Mammary epithelial cell (primary cell): ENCODE results near the gene RASA2.

Experiments used
- CTCF ChIP-seq, 2 donors: IDR thresholded peaks in 1 of 2; conservative IDR thresholded peaks in 1 of 2; 2 replicates each; pipeline ENCODE4 v1.5.1; 2011 to 2012; ENCODE audit warnings: inconsistent platforms in 2 of 2, low read length in 2 of 2, mild to moderate bottlenecking in 2 of 2, control low read depth in 1 of 2, low read depth in 1 of 2; ENCODE audit not compliant: insufficient read depth in 1 of 2; ENCODE audit errors: extremely low read depth in 1 of 2
- EZH2 ChIP-seq: IDR thresholded peaks from 2 replicates; pipeline ENCODE4 v1.6.1; 2012; ENCODE audit warnings: low read length, inconsistent platforms, borderline replicate concordance

GRCh38 chr3:141556034-141556433 lies 69.2 kb downstream of the RASA2 start:
- no peak for TF ChIP-seq EZH2
- TF ChIP-seq CTCF (conservative IDR thresholded peaks at IDR 0.05 in 1 of 2, IDR thresholded peaks at IDR 0.05 in 1 of 2; ENCODE audit: extremely low read depth in 1 of 2, insufficient read depth in 1 of 2, low read depth in 1 of 2, low read length in 2 of 2): no peak
